Activated CD8-positive, alpha-beta memory T cell treated with anti-CD3 and anti-CD28 coated beads for 24 hours (primary cell): ENCODE results near the gene NCOA4.
"Not testable (repeated sequence)": the region's sequence is repeated elsewhere in the genome, so short reads cannot be mapped to it uniquely, and the experiment has no call there.

Experiments used
- DNase-seq: peaks from one replicate; pipeline ENCODE4 v3.0.0-alpha.2; 2020

NCOA4 gene

GRCh38 chr10:46019177-46019528 is 11.3 kb downstream of the NCOA4 start:
- no peak for DNase-seq

- DNase-seq, result no peak
Measured at GRCh38 chr10:46018453-46019176, 11.8 kb downstream of the NCOA4 start.

- DNase-seq, result no peak
Measured at GRCh38 chr10:46017733-46018132, 12.7 kb downstream of the NCOA4 start.

GRCh38 chr10:46016811-46017210 is 13.6 kb downstream of the NCOA4 start:
- no peak for DNase-seq

- no peak for DNase-seq
Measured at GRCh38 chr10:46016190-46016589, 14.2 kb downstream of the NCOA4 start.

GRCh38 chr10:46014683-46015405 is 15.6 kb downstream of the NCOA4 start:
- no peak for DNase-seq

- no peak for DNase-seq
Measured at GRCh38 chr10:46014206-46014605, 16.2 kb downstream of the NCOA4 start.

- no peak for DNase-seq
Measured at GRCh38 chr10:46012746-46013145, 17.7 kb downstream of the NCOA4 start.

- DNase-seq, result no peak
Measured at GRCh38 chr10:46006219-46006618, 24.2 kb downstream of the NCOA4 start.

- DNase-seq, result no peak
Measured at GRCh38 chr10:46005383-46005782, 25.0 kb downstream of the NCOA4 start.

- DNase-seq, result no peak
Measured at GRCh38 chr10:46004963-46005362, 25.5 kb downstream of the NCOA4 start.

GRCh38 chr10:46002916-46003693 is 27.3 kb downstream of the NCOA4 start:
- no peak for DNase-seq

- DNase-seq, result not testable (repeated sequence)
Measured at GRCh38 chr10:46002189-46002687, 28.2 kb downstream of the NCOA4 start.

GRCh38 chr10:46001187-46001756 is 29.2 kb downstream of the NCOA4 start:
- no peak for DNase-seq

- no peak for DNase-seq
Measured at GRCh38 chr10:46000538-46000937, 29.9 kb downstream of the NCOA4 start.

- DNase-seq, result not testable (repeated sequence)
Measured at GRCh38 chr10:45999955-46000354, 30.5 kb downstream of the NCOA4 start.

GRCh38 chr10:45997994-45998763 is 32.2 kb downstream of the NCOA4 start:
- no peak for DNase-seq

- no peak for DNase-seq
Measured at GRCh38 chr10:45997557-45997956, 32.9 kb downstream of the NCOA4 start.

- not testable (repeated sequence) for DNase-seq
Measured at GRCh38 chr10:45985590-45985989, 44.8 kb downstream of the NCOA4 start.

- not testable (repeated sequence) for DNase-seq
Measured at GRCh38 chr10:45984473-45984872, 46.0 kb downstream of the NCOA4 start.

- DNase-seq, result not testable (repeated sequence)
Measured at GRCh38 chr10:45983538-45984186, 46.8 kb downstream of the NCOA4 start.

- DNase-seq, result not testable (repeated sequence)
Measured at GRCh38 chr10:45981367-45981766, 49.1 kb downstream of the NCOA4 start.
